SK-N-SH (cell line): ENCODE data around the gene AMIGO2. TPM values are rescaled to one million over a fixed set of nuclear protein-coding genes. Genes with fewer than 3 reads are reported as not detected.

Source experiments
- CTCF ChIA-PET: fragments of 300-600, 350-600 bp; formaldehyde crosslinking; extraction: SDS; loops from one replicate; lab custom pipeline; 2021; lab: Yijun Ruan, JAX
- POLR2A ChIA-PET: fragments of 350-600 bp; sonication (Branson Sonifier 250); formaldehyde crosslinking; extraction: SDS; loops from one replicate; lab custom pipeline; 2020; ENCODE audit warnings: antibody characterized with exemption, inconsistent platforms; lab: Yijun Ruan, JAX
- DNase-seq: peaks from one replicate; pipeline ENCODE4 v3.0.0; 2012
- H2AFZ ChIP-seq: fragments of 200-600 bp; sonication (generic); 2 replicates; pipeline ENCODE4 v1.8.1; 2016; ENCODE audit warnings: antibody characterized with exemption, mild to moderate bottlenecking, low read depth
- H3F3A ChIP-seq: fragments of 200-600 bp; sonication (generic); replicated peaks from 2 replicates; pipeline ENCODE3; 2016; ENCODE audit warnings: antibody characterized with exemption, mild to moderate bottlenecking; ENCODE audit not compliant: insufficient read depth
- H3K27ac ChIP-seq, 2 experiments: fragments of 200-500 bp in 1 of 2; fragments of 200-600 bp in 1 of 2; sonication (Bioruptor generic) in 1 of 2; sonication (generic), shearing (Covaris generic) in 1 of 2; 2 replicates each; pipeline versions ENCODE4 v1.5.1 to v1.6.1; 2014 to 2016; ENCODE audit warnings: low read depth in 2 of 2, inconsistent platforms in 1 of 2, low read length in 1 of 2, mild to moderate bottlenecking in 1 of 2, mixed read lengths in 1 of 2
- H3K27me3 ChIP-seq: fragments of 200-600 bp; sonication (generic), shearing (Covaris generic); 2 replicates; pipeline ENCODE4 v1.6.1; 2016; ENCODE audit warnings: mixed run types; ENCODE audit not compliant: insufficient read depth
- H3K36me3 ChIP-seq, 2 experiments: fragments of 200-500 bp in 1 of 2; fragments of 200-600 bp in 1 of 2; sonication (Bioruptor generic) in 1 of 2; sonication (generic) in 1 of 2; replicated peaks in 1 of 2; 2 replicates each; pipeline versions ENCODE3 to v1.5.1; 2014 to 2016; ENCODE audit warnings: low read length in 1 of 2, mild to moderate bottlenecking in 1 of 2; ENCODE audit not compliant: insufficient read depth in 2 of 2, control insufficient read depth in 1 of 2
- H3K4me1 ChIP-seq, 2 experiments: fragments of 200-500 bp in 1 of 2; fragments of 200-600 bp in 1 of 2; sonication (Bioruptor generic) in 1 of 2; sonication (generic), shearing (Covaris generic) in 1 of 2; 2 replicates each; pipeline versions ENCODE4 v1.5.1 to v1.6.1; 2014 to 2016; ENCODE audit warnings: low read depth in 1 of 2, low read length in 1 of 2, mixed run types in 1 of 2; ENCODE audit not compliant: insufficient read depth in 2 of 2, control insufficient read depth in 1 of 2
- H3K4me2 ChIP-seq: fragments of 200-600 bp; sonication (generic), shearing (Covaris generic); 2 replicates; pipeline ENCODE4 v1.6.1; 2017; ENCODE audit warnings: mixed run types
- H3K4me3 ChIP-seq, 2 experiments: fragments of 200-500 bp in 1 of 2; fragments of 200-600 bp in 1 of 2; sonication (Bioruptor generic) in 1 of 2; sonication (generic), shearing (Covaris generic) in 1 of 2; 2 replicates each; pipeline versions ENCODE4 v1.5.1 to v1.8.1; 2014 to 2016; ENCODE audit warnings: low read depth in 2 of 2, inconsistent platforms in 1 of 2, low read length in 1 of 2, mild to moderate bottlenecking in 1 of 2, mixed read lengths in 1 of 2, moderate library complexity in 1 of 2
- H3K79me2 ChIP-seq: fragments of 200-600 bp; sonication (generic); 2 replicates; pipeline ENCODE4 v1.8.1; 2017; ENCODE audit warnings: mild to moderate bottlenecking; ENCODE audit not compliant: insufficient read depth
- H3K9ac ChIP-seq: fragments of 200-600 bp; sonication (generic); 2 replicates; pipeline ENCODE4 v1.6.1; 2017; ENCODE audit warnings: mixed run types
- H3K9me2 ChIP-seq: fragments of 200-600 bp; sonication (generic); 2 replicates; pipeline ENCODE4 v1.6.1; 2017; ENCODE audit warnings: mixed run types
- H3K9me3 ChIP-seq: fragments of 200-600 bp; sonication (generic); 2 replicates; pipeline ENCODE4 v1.6.1; 2017; ENCODE audit warnings: mixed run types, mild to moderate bottlenecking, moderate library complexity
- H4K20me1 ChIP-seq: fragments of 200-600 bp; sonication (generic); 2 replicates; pipeline ENCODE4 v1.6.1; 2017; ENCODE audit warnings: mild to moderate bottlenecking, mixed run types; ENCODE audit not compliant: insufficient read depth
- EP300 ChIP-seq, 2 experiments: IDR thresholded peaks; 2 replicates each; pipeline versions ENCODE4 v1.4.0 to v1.6.1; 2012; ENCODE audit warnings: borderline replicate concordance in 1 of 2, low read depth in 1 of 2, low read length in 1 of 2
- FOXJ3 ChIP-seq: sonication (generic); formaldehyde crosslinking; IDR thresholded peaks from 2 replicates; pipeline ENCODE4 v1.5.1; 2020; ENCODE audit warnings: mild to moderate bottlenecking, missing genetic modification reagents
- FOXM1 ChIP-seq: IDR thresholded peaks from 2 replicates; pipeline ENCODE4 v1.4.0; 2012; ENCODE audit warnings: low read depth, mild to moderate bottlenecking
- GABPA ChIP-seq: IDR thresholded peaks from 2 replicates; pipeline ENCODE4 v1.4.0; 2012; ENCODE audit warnings: low read depth, mild to moderate bottlenecking
- MEF2A ChIP-seq: IDR thresholded peaks from 2 replicates; pipeline ENCODE4 v1.4.0; 2012; ENCODE audit warnings: low read depth, borderline replicate concordance
- MXI1 ChIP-seq: IDR thresholded peaks from 2 replicates; pipeline ENCODE4 v1.6.1; 2012; ENCODE audit warnings: mild to moderate bottlenecking, low read depth, low read length, improper control_type of control experiment
- NFIC ChIP-seq: IDR thresholded peaks from 2 replicates; pipeline ENCODE4 v1.4.0; 2012; ENCODE audit warnings: borderline replicate concordance
- NRF1 ChIP-seq: IDR thresholded peaks from 2 replicates; pipeline ENCODE4 v1.6.1; 2012; ENCODE audit warnings: low read depth, mild to moderate bottlenecking, low read length
- RAD21 ChIP-seq: IDR thresholded peaks from 2 replicates; pipeline ENCODE4 v1.6.1; 2012; ENCODE audit warnings: mild to moderate bottlenecking, low read length
- RCOR1 ChIP-seq: fragments of 150-350 bp; IDR thresholded peaks from 2 replicates; pipeline ENCODE4 v1.6.1; 2017; ENCODE audit warnings: antibody characterized with exemption, low read length
- RXRA ChIP-seq: IDR thresholded peaks from 2 replicates; pipeline ENCODE4 v1.4.0; 2012; ENCODE audit warnings: low read depth, mild to moderate bottlenecking, borderline replicate concordance
- SIN3A ChIP-seq: IDR thresholded peaks from 2 replicates; pipeline ENCODE4 v1.6.1; 2012; ENCODE audit warnings: low read depth, mild to moderate bottlenecking, low read length, moderate library complexity, borderline replicate concordance
- YY1 ChIP-seq: IDR thresholded peaks from 2 replicates; pipeline ENCODE4 v1.4.0; 2012; ENCODE audit warnings: low read depth, mild to moderate bottlenecking
- WGBS: methylation state at CpG from one replicate; pipeline ENCODE4 v1.1.6; 2017; ENCODE audit warnings: low lambda C conversion rate; 5-methylcytosine and 5-hydroxymethylcytosine counted together
- polyA plus RNA-seq, 3 experiments: library from polyadenylated mRNA; depleted of rRNA; stranded (reverse); fragments of >200 nt; gene quantifications; 2 replicates each; pipeline ENCODE4 v1.2.3, GENCODE V29; 2012
- TF ChIP-seq, protein P1 (sequence below): fragments of 200-600 bp; sonication (generic); IDR thresholded peaks from 2 replicates; pipeline ENCODE4 v1.6.1; 2017; ENCODE audit warnings: antibody characterized with exemption, mild to moderate bottlenecking, moderate library complexity
- TF ChIP-seq, protein P2 (sequence below): IDR thresholded peaks from 2 replicates; pipeline ENCODE4; 2012
- TF ChIP-seq, protein P3 (sequence below): IDR thresholded peaks from 2 replicates; pipeline ENCODE4 v1.4.0; 2012; ENCODE audit warnings: low read depth
- TF ChIP-seq, protein P4 (sequence below): fragments of 150-350 bp; IDR thresholded peaks from 2 replicates; pipeline ENCODE4 v1.6.1; 2017; ENCODE audit warnings: antibody characterized with exemption, low read length, low read depth, borderline replicate concordance

Gene AMIGO2
- polyA plus RNA-seq, 1 of the 3 experiments (the other 2 are of a cell fraction), result 1.2 TPM

DNA sequence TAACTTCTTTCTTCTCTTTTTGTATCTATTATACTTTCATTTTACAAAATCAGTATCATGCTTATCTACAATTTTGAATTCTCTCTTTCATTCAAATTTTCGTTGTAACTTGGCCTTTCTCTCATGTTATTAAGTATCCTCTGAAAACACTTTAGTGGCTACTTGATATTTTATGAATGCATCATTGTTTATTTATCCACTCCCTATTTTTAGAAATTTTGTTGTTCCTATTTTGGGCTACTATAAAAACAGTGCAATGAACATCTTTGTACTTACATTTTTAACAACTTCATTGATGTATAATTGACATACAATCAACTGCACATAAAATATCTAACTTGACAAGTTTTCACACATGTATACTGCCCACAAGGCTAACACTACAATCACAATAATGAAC lies 44.0 kb upstream of the AMIGO2 start:
- POLR2A ChIA-PET, result no interaction called here
- Histone ChIP-seq H3K27ac (no peak overlapping the region), H3K79me2 (no peaks in the 10 kb centered on the region), H3K9me2 (no peaks in the 10 kb centered on the region), H4K20me1 (no peaks in the 10 kb centered on the region), H3K36me3 (no peaks in the 10 kb centered on the region), H3K4me2 (no peak overlapping the region), H3K4me1 (no peaks in the 10 kb centered on the region), H3K27me3 (no peaks in the 10 kb centered on the region), H3K9me3 (no peaks in the 10 kb centered on the region), H3F3A (peaks cover 5% of the 10 kb centered on the region), H2AFZ (no peak overlapping the region), H3K9ac (no peak overlapping the region), H3K4me3 (no peak overlapping the region)
- 2% methylated on average over 1 of the region's 1 CpG for WGBS
- CTCF ChIA-PET, result no interaction called here
- DNase-seq, result no peak
- TF ChIP-seq, protein P1, sequence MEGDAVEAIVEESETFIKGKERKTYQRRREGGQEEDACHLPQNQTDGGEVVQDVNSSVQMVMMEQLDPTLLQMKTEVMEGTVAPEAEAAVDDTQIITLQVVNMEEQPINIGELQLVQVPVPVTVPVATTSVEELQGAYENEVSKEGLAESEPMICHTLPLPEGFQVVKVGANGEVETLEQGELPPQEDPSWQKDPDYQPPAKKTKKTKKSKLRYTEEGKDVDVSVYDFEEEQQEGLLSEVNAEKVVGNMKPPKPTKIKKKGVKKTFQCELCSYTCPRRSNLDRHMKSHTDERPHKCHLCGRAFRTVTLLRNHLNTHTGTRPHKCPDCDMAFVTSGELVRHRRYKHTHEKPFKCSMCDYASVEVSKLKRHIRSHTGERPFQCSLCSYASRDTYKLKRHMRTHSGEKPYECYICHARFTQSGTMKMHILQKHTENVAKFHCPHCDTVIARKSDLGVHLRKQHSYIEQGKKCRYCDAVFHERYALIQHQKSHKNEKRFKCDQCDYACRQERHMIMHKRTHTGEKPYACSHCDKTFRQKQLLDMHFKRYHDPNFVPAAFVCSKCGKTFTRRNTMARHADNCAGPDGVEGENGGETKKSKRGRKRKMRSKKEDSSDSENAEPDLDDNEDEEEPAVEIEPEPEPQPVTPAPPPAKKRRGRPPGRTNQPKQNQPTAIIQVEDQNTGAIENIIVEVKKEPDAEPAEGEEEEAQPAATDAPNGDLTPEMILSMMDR, result no peak
- TF ChIP-seq GABPA (no peak), NFIC (no peak), MXI1 (no peak), NRF1 (no peak), FOXM1 (no peak), SIN3A (no peak), RAD21 (no peak), RXRA (no peak), FOXJ3 (CRISPR knock-in tag) (no peak), RCOR1 (no peak), EP300 (IDR thresholded peaks at IDR 0.05; ENCODE audit: borderline replicate concordance in 1 of 2, low read depth in 1 of 2, low read length in 1 of 2) (no peak), MEF2A (no peak), YY1 (no peak)
- TF ChIP-seq, protein P2, sequence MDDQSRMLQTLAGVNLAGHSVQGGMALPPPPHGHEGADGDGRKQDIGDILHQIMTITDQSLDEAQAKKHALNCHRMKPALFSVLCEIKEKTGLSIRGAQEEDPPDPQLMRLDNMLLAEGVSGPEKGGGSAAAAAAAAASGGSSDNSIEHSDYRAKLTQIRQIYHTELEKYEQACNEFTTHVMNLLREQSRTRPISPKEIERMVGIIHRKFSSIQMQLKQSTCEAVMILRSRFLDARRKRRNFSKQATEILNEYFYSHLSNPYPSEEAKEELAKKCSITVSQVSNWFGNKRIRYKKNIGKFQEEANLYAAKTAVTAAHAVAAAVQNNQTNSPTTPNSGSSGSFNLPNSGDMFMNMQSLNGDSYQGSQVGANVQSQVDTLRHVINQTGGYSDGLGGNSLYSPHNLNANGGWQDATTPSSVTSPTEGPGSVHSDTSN, result no peak
- TF ChIP-seq, protein P3, sequence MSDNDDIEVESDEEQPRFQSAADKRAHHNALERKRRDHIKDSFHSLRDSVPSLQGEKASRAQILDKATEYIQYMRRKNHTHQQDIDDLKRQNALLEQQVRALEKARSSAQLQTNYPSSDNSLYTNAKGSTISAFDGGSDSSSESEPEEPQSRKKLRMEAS, result no peak
- TF ChIP-seq, protein P4, sequence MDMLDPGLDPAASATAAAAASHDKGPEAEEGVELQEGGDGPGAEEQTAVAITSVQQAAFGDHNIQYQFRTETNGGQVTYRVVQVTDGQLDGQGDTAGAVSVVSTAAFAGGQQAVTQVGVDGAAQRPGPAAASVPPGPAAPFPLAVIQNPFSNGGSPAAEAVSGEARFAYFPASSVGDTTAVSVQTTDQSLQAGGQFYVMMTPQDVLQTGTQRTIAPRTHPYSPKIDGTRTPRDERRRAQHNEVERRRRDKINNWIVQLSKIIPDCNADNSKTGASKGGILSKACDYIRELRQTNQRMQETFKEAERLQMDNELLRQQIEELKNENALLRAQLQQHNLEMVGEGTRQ, result no peak
